SH-SY5Y (cell line): ENCODE data around the gene UFL1.

Source experiments
- GATA2 ChIP-seq: IDR thresholded peaks from 2 replicates; pipeline ENCODE4 v1.6.1; 2011; ENCODE audit warnings: mild to moderate bottlenecking, low read depth, low read length
- GATA3 ChIP-seq: IDR thresholded peaks from 2 replicates; pipeline ENCODE4 v1.6.1; 2011; ENCODE audit warnings: low read depth, mild to moderate bottlenecking, low read length, moderate library complexity

GRCh38 chr6:96499781-96500180 is 21.8 kb upstream of the UFL1 start:
- TF ChIP-seq GATA3 (no peak), GATA2 (no peak)
